GM04504 (cell line): ENCODE measurements around the gene CIPC.
A peak's percentile ranks its signal among the peaks of the same experiment; 100 is the strongest.

ENCODE experiments used
- DNase-seq: peaks from one replicate; pipeline ENCODE4 v3.0.0-alpha.2; 2012; ENCODE audit warnings: low read depth

The CIPC gene

DNA sequence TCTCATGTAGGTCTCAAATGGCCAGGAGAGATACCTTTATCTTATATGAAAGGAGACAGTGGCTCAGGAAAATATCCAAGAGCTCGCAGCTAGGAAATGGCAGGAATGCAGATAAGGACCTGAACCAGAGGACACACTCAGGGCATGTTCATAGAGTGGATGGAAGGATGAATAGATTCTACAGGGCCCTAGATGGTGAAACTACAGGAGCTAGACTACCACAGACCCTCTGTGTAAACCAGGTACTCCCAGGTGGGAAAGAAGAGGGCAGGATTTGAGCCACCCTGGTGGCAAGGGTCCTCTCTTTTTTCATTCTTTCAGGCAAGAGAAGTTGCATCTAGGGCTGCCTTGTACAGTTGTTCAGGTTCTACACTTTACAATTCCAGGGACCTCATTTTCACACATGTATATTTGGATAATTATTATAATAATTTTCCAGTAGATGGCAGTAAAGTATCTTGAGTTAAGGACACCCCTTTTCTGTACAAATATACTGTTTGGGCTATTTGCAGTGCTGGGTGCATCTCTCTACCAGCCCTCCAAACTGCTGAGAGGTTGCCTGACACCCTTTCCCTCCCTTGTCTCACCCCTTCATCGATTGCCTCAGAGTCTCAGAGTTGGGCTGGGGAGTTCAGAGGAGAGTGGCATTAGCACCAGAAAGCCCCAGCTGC lies 54.0 kb downstream of the CIPC start:
- DNase-seq, result no peak

DNA sequence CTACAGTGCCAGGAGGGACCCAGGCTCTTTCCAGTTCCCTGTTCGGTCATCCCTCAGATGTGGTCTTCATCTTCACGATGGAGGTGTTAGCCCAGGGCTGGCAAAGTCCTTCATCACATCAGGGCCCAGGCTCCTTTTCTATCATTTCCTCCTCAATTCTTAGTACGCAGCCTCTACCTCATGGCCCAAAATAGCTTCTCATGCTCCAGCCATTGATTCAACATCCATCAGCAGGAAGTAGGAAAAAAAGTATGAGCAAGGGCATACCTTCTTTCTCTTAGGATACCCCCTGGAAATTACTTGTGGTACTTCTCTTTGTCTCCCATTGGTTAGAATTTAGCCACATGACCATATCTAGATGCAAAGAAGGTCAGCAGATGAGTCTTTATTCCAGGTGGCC lies 55.7 kb downstream of the CIPC start:
- no peak for DNase-seq

DNA sequence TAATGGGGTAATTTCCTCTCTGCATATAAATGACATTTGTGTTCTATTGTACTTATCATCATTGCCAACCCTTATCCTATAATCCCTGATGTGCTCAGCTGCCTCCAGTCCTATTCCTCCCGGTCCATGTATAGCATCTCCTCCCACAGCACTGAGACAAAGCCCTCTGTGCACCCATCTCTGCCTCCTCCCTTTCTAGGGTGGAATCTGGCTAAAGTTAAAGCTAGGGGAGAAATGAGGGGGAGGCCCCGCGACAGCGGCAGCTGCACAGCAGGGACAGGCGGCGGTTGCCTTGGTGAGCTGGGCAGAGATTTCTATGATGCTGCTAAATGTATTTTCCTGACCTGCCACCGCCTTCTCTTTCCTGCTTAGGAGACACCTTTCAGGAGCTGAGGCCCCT lies 56.4 kb downstream of the CIPC start:
- DNase-seq, result no peak

DNA sequence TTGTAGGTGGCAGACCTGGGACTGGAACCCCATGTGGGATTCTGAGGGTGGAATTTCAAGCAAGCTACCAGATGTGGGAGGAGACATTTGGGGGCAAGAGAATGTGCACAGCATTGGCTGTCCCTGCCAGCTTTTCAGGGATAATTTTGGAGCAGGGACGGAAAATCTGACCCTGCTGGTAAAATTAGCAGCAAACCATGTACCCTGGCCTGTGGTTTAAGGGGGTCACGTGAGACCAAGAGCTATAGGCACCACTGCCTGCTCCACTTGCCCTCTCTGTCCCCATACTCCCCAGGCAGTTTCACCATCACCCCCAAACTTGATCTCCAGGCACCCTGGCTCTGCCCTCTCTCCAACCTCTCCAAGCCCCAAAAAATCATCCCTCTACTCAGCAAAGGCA lies 57.0 kb downstream of the CIPC start:
- no peak for DNase-seq

DNA sequence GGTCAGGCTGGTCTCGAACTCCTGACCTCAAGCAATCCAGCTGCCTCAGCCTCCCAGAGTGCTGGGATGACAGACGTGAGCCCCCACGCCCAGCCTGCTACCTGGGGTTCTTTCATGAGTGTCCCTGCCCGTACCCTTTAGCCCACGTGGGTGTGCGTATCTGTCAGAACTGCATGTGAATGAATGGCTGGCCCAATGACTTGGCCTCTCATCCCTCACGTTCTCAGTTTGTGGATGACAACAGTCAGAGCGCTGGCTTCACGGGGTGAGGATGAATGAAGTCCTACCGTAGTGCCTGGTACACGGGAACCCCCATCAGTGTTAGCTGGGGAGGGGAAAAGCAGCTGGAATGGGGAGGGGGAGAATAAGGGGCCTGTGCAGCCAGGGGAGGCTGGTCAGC lies 59.7 kb downstream of the CIPC start:
- no peak for DNase-seq

DNA sequence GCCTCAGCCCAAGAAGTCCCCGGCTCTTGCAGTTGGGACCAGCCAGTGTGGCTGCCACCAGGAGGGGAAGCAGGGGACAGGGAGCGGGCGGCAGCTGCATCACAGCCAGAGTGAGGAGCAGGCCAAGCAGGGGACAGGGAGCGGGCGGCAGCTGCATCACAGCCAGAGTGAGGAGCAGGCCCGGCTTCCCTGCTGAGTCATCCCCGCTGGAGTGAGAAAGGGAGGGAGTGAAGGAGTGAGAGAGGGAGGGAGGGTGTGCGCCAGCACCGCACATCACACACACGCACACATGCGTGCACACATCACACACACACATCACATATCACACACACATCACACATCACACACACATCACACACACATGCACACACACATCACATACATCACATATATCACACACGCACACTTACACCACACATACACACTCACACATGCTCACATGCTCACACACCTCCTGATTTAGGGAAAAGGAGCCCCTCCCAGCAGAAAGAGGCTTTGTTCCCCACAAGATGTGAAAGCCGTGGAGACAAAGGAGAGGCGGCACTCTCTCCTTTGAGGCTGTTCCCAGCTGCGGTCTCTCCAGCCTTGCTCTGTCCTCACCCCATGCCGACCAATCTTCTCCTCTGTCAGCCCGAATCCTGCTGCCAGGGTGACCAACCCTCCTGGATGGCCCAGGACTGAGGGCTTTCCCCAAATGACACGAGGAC lies 60.3 kb downstream of the CIPC start:
- DNase-seq, result peak; percentile 30

DNA sequence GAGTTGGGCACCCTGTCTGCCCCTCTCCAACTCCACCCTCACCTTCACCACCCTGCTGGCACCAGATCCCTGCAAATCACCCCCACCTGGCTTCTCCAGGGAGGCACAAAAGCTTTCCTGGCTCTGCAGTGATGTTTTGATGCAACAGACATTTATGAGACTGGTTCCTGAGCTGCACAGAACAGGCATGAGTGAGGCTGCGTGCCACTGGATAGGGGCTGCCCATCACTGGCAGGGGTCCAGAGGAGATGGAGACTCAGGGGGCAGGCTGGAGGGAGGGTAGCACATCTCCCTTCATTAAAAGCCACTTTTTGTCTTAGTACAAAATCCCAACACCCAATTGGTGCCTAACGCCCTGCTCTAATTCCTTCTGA lies 60.8 kb downstream of the CIPC start:
- no peak for DNase-seq

DNA sequence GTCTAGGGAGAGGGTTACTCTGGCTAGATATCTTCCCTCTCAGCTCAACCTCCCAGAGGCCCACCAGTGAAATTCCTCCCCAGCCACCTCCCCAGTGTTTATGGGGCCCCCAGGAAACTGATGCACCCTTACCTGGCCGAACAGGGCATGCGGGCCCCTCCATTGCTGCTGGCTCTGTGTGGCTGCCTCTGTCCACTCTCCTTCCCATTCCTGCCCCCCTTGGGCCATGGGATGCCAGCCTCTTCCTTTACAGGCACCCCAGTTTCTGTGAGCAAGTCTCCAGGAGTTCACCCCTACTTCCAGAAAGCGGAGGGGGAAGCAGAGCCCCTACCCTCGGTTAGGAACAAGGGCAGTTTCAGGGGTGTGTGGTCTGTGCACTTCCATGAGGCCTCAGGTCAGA lies 63.0 kb downstream of the CIPC start:
- DNase-seq, result no peak
